Fibroblast of pulmonary artery (primary cell): ENCODE data around the gene SP110.
A peak's percentile ranks its signal among the peaks of the same experiment; 100 is the strongest.

Experiments used
- DNase-seq: peaks from one replicate; pipeline ENCODE4 v3.0.0-alpha.2; 2010; ENCODE audit warnings: low read depth
- H3K4me3 ChIP-seq: replicated peaks from 2 replicates; pipeline ENCODE4 v1.5.1; 2011; ENCODE audit warnings: low read depth, mild to moderate bottlenecking, control low read depth, low read length, moderate library complexity
- CTCF ChIP-seq: IDR thresholded peaks from 2 replicates; pipeline ENCODE4 v1.5.1; 2011; ENCODE audit warnings: mild to moderate bottlenecking, control low read depth, low read length, inconsistent platforms; ENCODE audit errors: missing control alignments

The SP110 gene

GRCh38 chr2:230144355-230144754 lies 75.4 kb downstream of the SP110 start:
- no peak for DNase-seq
- H3K4me3 ChIP-seq: no peak overlapping the region
- no peak for TF ChIP-seq CTCF

GRCh38 chr2:230140667-230141066 lies 79.1 kb downstream of the SP110 start:
- TF ChIP-seq CTCF: no peak
- H3K4me3 ChIP-seq: no peak overlapping the region
- DNase-seq: no peak

- no peak overlapping the region for H3K4me3 ChIP-seq
- no peak for TF ChIP-seq CTCF
- DNase-seq: no peak
Measured at GRCh38 chr2:230137902-230138539, 81.8 kb downstream of the SP110 start.

GRCh38 chr2:230135130-230135525 lies 84.7 kb downstream of the SP110 start:
- no peak for DNase-seq
- no peak overlapping the region for H3K4me3 ChIP-seq
- TF ChIP-seq CTCF: no peak

GRCh38 chr2:230134496-230135129 lies 85.2 kb downstream of the SP110 start:
- no peak overlapping the region for H3K4me3 ChIP-seq
- TF ChIP-seq CTCF: no peak
- DNase-seq: peak; percentile 47

- no peak for DNase-seq
- TF ChIP-seq CTCF: no peak
- no peak overlapping the region for H3K4me3 ChIP-seq
Measured at GRCh38 chr2:230131366-230131765, 88.4 kb downstream of the SP110 start.
